8988T (cell line): ENCODE data around the gene STRADA.

ENCODE experiments used
- DNase-seq: peaks from one replicate; pipeline ENCODE4 v3.0.0; 2011

STRADA gene

GRCh38 chr17:63700528-63701455 is 40.8 kb downstream of the STRADA start:
- no peak for DNase-seq

- DNase-seq, result peak; percentile 84
Measured at GRCh38 chr17:63699638-63700527, 41.7 kb downstream of the STRADA start, which contains the start of gene LIMD2. TSS of gene LIMD2 (minus strand) at chr17:63700125. CDS start at chr17:63699298, 827 bp downstream.

GRCh38 chr17:63698886-63699637 is 42.5 kb downstream of the STRADA start:
- peak; percentile 47 for DNase-seq

- DNase-seq, result no peak
Measured at GRCh38 chr17:63698381-63698885, 43.2 kb downstream of the STRADA start.

GRCh38 chr17:63697341-63698286 is 44.0 kb downstream of the STRADA start:
- peak; percentile 70 for DNase-seq

GRCh38 chr17:63696381-63696961 is 45.1 kb downstream of the STRADA start:
- DNase-seq, result peak; percentile 59

GRCh38 chr17:63695889-63696288 is 45.7 kb downstream of the STRADA start:
- no peak for DNase-seq

GRCh38 chr17:63694950-63695773 is 46.4 kb downstream of the STRADA start:
- DNase-seq, result no peak

- no peak for DNase-seq
Measured at GRCh38 chr17:63694229-63694949, 47.2 kb downstream of the STRADA start.

GRCh38 chr17:63693411-63694113 is 48.0 kb downstream of the STRADA start:
- DNase-seq, result no peak

- DNase-seq, result no peak
Measured at GRCh38 chr17:63692195-63692816, 49.3 kb downstream of the STRADA start.

GRCh38 chr17:63689479-63689878 is 52.1 kb downstream of the STRADA start:
- DNase-seq, result no peak

- no peak for DNase-seq
Measured at GRCh38 chr17:63688396-63689020, 53.1 kb downstream of the STRADA start.

- DNase-seq, result no peak
Measured at GRCh38 chr17:63686138-63686685, 55.4 kb downstream of the STRADA start.

- DNase-seq, result no peak
Measured at GRCh38 chr17:63685578-63685977, 56.0 kb downstream of the STRADA start.

GRCh38 chr17:63685041-63685440 is 56.6 kb downstream of the STRADA start:
- no peak for DNase-seq

- no peak for DNase-seq
Measured at GRCh38 chr17:63682981-63683380, 58.6 kb downstream of the STRADA start.
